ENCODE measurements around the gene ACTN1.

DNA sequence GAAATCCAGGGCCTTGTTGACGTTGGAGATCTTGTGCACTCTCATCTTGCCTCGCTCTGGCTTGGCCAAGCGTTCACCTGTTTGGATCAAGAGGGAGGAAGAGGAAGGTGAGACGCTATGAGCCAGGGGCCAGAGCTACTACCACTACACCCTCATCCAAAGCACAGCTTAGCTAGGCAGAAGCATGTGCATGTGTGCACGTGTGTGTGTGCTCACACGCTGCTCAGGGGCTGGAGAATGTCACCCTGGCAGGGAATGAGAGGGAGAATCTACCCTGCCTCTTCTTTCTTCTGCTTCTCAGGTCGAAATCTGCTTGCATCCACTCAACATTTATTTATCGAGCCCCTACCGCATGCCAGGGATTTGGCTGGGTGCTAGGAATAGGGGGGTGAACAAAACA lies 58.1 kb downstream of the ACTN1 start:
- TF ChIP-seq, protein P1, sequence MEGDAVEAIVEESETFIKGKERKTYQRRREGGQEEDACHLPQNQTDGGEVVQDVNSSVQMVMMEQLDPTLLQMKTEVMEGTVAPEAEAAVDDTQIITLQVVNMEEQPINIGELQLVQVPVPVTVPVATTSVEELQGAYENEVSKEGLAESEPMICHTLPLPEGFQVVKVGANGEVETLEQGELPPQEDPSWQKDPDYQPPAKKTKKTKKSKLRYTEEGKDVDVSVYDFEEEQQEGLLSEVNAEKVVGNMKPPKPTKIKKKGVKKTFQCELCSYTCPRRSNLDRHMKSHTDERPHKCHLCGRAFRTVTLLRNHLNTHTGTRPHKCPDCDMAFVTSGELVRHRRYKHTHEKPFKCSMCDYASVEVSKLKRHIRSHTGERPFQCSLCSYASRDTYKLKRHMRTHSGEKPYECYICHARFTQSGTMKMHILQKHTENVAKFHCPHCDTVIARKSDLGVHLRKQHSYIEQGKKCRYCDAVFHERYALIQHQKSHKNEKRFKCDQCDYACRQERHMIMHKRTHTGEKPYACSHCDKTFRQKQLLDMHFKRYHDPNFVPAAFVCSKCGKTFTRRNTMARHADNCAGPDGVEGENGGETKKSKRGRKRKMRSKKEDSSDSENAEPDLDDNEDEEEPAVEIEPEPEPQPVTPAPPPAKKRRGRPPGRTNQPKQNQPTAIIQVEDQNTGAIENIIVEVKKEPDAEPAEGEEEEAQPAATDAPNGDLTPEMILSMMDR (IDR thresholded peaks at IDR 0.05; ENCODE audit: poor library complexity) = no peak
- TF ChIP-seq EZH2 (IDR thresholded peaks at IDR 0.05; ENCODE audit: borderline replicate concordance) (no peak), EZH2phosphoT487 (IDR thresholded peaks at IDR 0.05; ENCODE audit: low read depth, severe bottlenecking, unreplicated experiment) (no peak)

All from hepatocyte (in vitro differentiated cells).